22Rv1 (cell line): Measurements from ENCODE around the gene MYO5C.

Experiments used
- CTCF ChIP-seq: fragments of 450-650 bp; IDR thresholded peaks from 2 replicates; pipeline ENCODE4 v1.5.1; 2017; ENCODE audit warnings: mild to moderate bottlenecking
- ZFX ChIP-seq: fragments of 450-650 bp; IDR thresholded peaks from 2 replicates; pipeline ENCODE4 v1.6.1; 2017; ENCODE audit warnings: antibody characterized with exemption, borderline replicate concordance

GRCh38 chr15:52213206-52213605 is 82.4 kb downstream of the MYO5C start:
- TF ChIP-seq CTCF (no peak), ZFX (no peak)
